ENCODE data around the gene LAGE3. TPM values are rescaled to one million over a fixed set of nuclear protein-coding genes. Genes with fewer than 3 reads are reported as not detected.

LAGE3 gene
- total RNA-seq, 1 experiment from 2014 or later: 21.1 TPM

DNA sequence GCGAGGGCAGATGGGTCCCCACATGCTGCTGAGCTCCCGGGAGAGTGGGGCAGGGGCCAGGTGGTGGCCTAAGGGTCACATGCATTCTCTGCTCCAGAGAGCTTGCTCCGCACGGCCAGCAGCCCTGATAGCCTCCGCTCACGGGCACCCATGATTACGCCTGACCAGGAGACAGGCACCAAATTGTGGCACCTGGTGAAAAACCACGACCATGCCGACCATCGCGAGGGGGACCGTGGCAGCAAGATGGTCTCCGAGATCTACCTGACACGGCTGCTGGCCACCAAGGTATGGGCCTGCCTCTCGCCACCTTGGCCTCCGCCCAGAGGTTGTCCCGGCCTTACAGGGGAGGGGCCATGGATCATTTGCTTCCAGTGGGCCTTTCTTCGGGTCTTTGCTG lies 9.2 kb downstream of the LAGE3 start:
- H3K36me3 Mint-ChIP-seq (ENCODE audit: insufficient read depth, unreplicated experiment): peaks cover 35% of the 10 kb centered on the region
- peaks cover 13% of the 10 kb centered on the region for H3K27me3 Mint-ChIP-seq (ENCODE audit: insufficient read depth, unreplicated experiment)
- no peaks in the 10 kb centered on the region for H3K9me3 Mint-ChIP-seq (ENCODE audit: unreplicated experiment)
- CTCF ChIA-PET: interaction anchor here (0.7 kb wide), 1 partner anchor 59 kb away, joined by 3 read pairs; no protein-coding TSS in a partner anchor
- no peak overlapping the region for H3K27ac Mint-ChIP-seq (ENCODE audit: low read depth, unreplicated experiment)
- TF ChIP-seq, protein P1, sequence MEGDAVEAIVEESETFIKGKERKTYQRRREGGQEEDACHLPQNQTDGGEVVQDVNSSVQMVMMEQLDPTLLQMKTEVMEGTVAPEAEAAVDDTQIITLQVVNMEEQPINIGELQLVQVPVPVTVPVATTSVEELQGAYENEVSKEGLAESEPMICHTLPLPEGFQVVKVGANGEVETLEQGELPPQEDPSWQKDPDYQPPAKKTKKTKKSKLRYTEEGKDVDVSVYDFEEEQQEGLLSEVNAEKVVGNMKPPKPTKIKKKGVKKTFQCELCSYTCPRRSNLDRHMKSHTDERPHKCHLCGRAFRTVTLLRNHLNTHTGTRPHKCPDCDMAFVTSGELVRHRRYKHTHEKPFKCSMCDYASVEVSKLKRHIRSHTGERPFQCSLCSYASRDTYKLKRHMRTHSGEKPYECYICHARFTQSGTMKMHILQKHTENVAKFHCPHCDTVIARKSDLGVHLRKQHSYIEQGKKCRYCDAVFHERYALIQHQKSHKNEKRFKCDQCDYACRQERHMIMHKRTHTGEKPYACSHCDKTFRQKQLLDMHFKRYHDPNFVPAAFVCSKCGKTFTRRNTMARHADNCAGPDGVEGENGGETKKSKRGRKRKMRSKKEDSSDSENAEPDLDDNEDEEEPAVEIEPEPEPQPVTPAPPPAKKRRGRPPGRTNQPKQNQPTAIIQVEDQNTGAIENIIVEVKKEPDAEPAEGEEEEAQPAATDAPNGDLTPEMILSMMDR (IDR thresholded peaks at IDR 0.05; ENCODE audit: unreplicated experiment): no peak
- H3K4me3 Mint-ChIP-seq (ENCODE audit: unreplicated experiment): no peak overlapping the region
- no peak for DNase-seq (ENCODE audit: unreplicated experiment)
- intact Hi-C loops (cut with micrococcal nuclease): no loop called here
- H3K4me1 Mint-ChIP-seq (ENCODE audit: insufficient read depth, unreplicated experiment): no peaks in the 10 kb centered on the region
- no TSS peak for BruUV-seq (replicated peaks)
- POLR2A ChIA-PET: interaction anchor here (1.4 kb wide), 1 partner anchor 8 kb away, joined by 3 read pairs; no protein-coding TSS in a partner anchor

DNA sequence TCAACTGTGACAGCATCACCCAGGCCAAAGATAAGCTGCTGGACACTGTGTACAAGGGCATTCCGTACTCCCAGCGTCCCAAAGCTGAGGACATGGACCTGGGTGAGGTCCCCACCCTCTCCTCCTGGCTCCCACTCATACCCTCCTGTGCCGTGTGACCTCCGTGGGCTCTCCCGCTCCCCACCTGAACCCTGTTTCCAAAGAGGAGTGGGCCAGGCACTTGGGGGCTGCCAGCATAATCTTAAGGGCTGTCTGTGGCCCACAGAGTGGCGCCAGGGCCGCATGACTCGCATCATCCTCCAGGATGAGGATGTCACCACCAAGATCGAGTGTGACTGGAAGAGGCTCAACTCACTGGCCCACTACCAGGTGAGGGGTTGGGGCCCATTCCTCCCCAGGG lies 10.0 kb downstream of the LAGE3 start:
- POLR2A ChIA-PET: interaction anchor here (1.4 kb wide), 1 partner anchor 9 kb away, joined by 3 read pairs; no protein-coding TSS in a partner anchor
- no peak overlapping the region for H3K4me3 Mint-ChIP-seq (ENCODE audit: unreplicated experiment)
- peaks cover 35% of the 10 kb centered on the region for H3K36me3 Mint-ChIP-seq (ENCODE audit: insufficient read depth, unreplicated experiment)
- H3K27me3 Mint-ChIP-seq (ENCODE audit: insufficient read depth, unreplicated experiment): peaks cover 13% of the 10 kb centered on the region
- H3K27ac Mint-ChIP-seq (ENCODE audit: low read depth, unreplicated experiment): no peak overlapping the region
- DNase-seq (ENCODE audit: unreplicated experiment): no peak
- no peaks in the 10 kb centered on the region for H3K9me3 Mint-ChIP-seq (ENCODE audit: unreplicated experiment)
- intact Hi-C loops (cut with micrococcal nuclease): no loop called here
- TF ChIP-seq, protein P1 (IDR thresholded peaks at IDR 0.05; ENCODE audit: unreplicated experiment): no peak
- BruUV-seq (replicated peaks): no TSS peak
- H3K4me1 Mint-ChIP-seq (ENCODE audit: insufficient read depth, unreplicated experiment): no peaks in the 10 kb centered on the region
- CTCF ChIA-PET: interaction anchor here (0.7 kb wide), 1 partner anchor 58 kb away, joined by 3 read pairs; no protein-coding TSS in a partner anchor

DNA sequence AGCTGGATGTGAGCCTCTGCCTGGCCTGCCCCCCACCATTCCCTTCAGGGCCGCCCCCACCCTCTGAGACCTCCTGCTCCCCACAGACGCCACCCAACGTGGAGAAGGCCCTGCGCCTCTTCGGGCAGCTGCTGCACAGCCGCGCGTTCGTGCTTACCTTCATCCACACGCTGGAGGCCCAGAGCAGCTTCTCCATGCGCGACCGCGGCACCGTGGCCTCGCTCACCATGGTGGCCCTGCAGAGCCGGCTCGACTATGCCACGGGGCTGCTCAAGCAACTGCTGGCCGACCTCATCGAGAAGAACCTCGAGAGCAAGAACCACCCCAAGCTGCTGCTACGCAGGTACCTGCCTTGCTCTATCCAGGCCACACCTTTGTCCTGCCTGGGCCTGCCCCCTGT lies 10.9 kb downstream of the LAGE3 start:
- Mint-ChIP-seq H3K4me1 (ENCODE audit: insufficient read depth, unreplicated experiment) (no peaks in the 10 kb centered on the region), H3K27ac (ENCODE audit: low read depth, unreplicated experiment) (no peak overlapping the region), H3K36me3 (ENCODE audit: insufficient read depth, unreplicated experiment) (peaks cover 30% of the 10 kb centered on the region), H3K4me3 (ENCODE audit: unreplicated experiment) (no peak overlapping the region), H3K9me3 (ENCODE audit: unreplicated experiment) (no peaks in the 10 kb centered on the region), H3K27me3 (ENCODE audit: insufficient read depth, unreplicated experiment) (peaks cover 6% of the 10 kb centered on the region)
- BruUV-seq (replicated peaks): no TSS peak
- DNase-seq (ENCODE audit: unreplicated experiment): no peak
- ChIA-PET POLR2A (interaction anchor here (1.4 kb wide), 1 partner anchor 9 kb away, joined by 3 read pairs; no protein-coding TSS in a partner anchor), CTCF (no interaction called here)
- TF ChIP-seq, protein P1 (IDR thresholded peaks at IDR 0.05; ENCODE audit: unreplicated experiment): no peak
- intact Hi-C loops (cut with micrococcal nuclease): no loop called here

DNA sequence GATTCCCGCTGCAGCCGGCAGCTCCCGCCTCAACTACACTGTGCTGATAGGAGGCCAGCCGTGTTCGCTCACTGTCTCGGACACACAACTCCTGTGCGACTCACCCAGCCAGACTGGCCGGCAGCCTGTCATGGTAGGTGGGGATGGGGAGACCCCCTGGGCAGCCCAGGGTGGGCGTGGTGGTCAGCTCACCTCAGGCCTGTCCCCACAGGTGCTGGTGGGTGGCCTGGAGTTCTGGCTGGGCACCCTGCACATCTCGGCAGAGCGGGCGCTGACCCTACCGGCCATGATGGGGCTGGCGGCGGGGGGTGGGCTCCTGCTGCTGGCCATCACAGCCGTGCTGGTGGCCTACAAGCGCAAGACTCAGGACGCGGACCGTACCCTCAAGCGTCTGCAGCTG lies 11.5 kb downstream of the LAGE3 start:
- Mint-ChIP-seq H3K4me1 (ENCODE audit: insufficient read depth, unreplicated experiment) (no peaks in the 10 kb centered on the region), H3K27me3 (ENCODE audit: insufficient read depth, unreplicated experiment) (no peaks in the 10 kb centered on the region), H3K9me3 (ENCODE audit: unreplicated experiment) (no peaks in the 10 kb centered on the region), H3K27ac (ENCODE audit: low read depth, unreplicated experiment) (no peak overlapping the region), H3K4me3 (ENCODE audit: unreplicated experiment) (no peak overlapping the region), H3K36me3 (ENCODE audit: insufficient read depth, unreplicated experiment) (peaks cover 28% of the 10 kb centered on the region)
- no TSS peak for BruUV-seq (replicated peaks)
- ChIA-PET CTCF (no interaction called here), POLR2A (no interaction called here)
- TF ChIP-seq, protein P1 (IDR thresholded peaks at IDR 0.05; ENCODE audit: unreplicated experiment): no peak
- intact Hi-C loops (cut with micrococcal nuclease): no loop called here
- no peak for DNase-seq (ENCODE audit: unreplicated experiment)

All from MCF 10A (cell line).